Panc1 (cell line): Measurements from ENCODE around the gene CPLX3. TPM values are rescaled to one million over a fixed set of nuclear protein-coding genes. Genes with fewer than 3 reads are reported as not detected.

Experiments
- ATAC-seq: fragments of 200-7000 bp; cut with Tn5 transposase; 2 replicates; pipeline ENCODE4 v1.9.1; 2020; ENCODE audit warnings: mild to moderate bottlenecking, moderate library complexity
- BruUV-seq: library from RNA; stranded (reverse); fragments of 400-500 nt; replicated peaks from 2 replicates; lab custom pipeline; 2021; lab: Mats Ljungman, UMichigan
- CTCF ChIA-PET: fragments of 300-600 bp; sonication (Branson Sonifier 250); formaldehyde crosslinking; loops from one replicate; lab custom pipeline; 2022; ENCODE audit warnings: antibody characterized with exemption; lab: Charles Lee
- POLR2A ChIA-PET: fragments of 300-600 bp; sonication (Branson Sonifier 250); formaldehyde crosslinking; loops from one replicate; lab custom pipeline; 2022; ENCODE audit warnings: antibody characterized with exemption; lab: Charles Lee
- DNase-seq: peaks from one replicate; pipeline ENCODE4 v3.0.0-alpha.2; 2010; ENCODE audit warnings: low read depth, low spot score
- H3K27ac ChIP-seq: 2 replicates; pipeline ENCODE4 v1.5.1; 2011; ENCODE audit warnings: mild to moderate bottlenecking, low read length, inconsistent platforms
- H3K27me3 ChIP-seq: fragments of 200-500 bp; sonication (Bioruptor generic); 2 replicates; pipeline ENCODE4 v1.6.0; 2014; ENCODE audit warnings: low read length, inconsistent platforms; ENCODE audit not compliant: control insufficient read depth, insufficient read depth
- H3K36me3 ChIP-seq: fragments of 200-500 bp; sonication (Bioruptor generic); 2 replicates; pipeline ENCODE4 v1.5.1; 2014; ENCODE audit warnings: inconsistent platforms, mild to moderate bottlenecking, low read length, moderate library complexity; ENCODE audit not compliant: control insufficient read depth, insufficient read depth
- H3K4me1 ChIP-seq: 2 replicates; pipeline ENCODE4 v1.5.1; 2011; ENCODE audit warnings: inconsistent platforms, mild to moderate bottlenecking, low read length, moderate library complexity; ENCODE audit not compliant: control insufficient read depth, insufficient read depth
- H3K4me3 ChIP-seq, 2 experiments: 2 replicates each; pipeline ENCODE4 v1.5.1; 2011 to 2012; ENCODE audit warnings: low read depth in 2 of 2, low read length in 2 of 2, mild to moderate bottlenecking in 2 of 2, inconsistent platforms in 1 of 2, moderate library complexity in 1 of 2
- H3K9me3 ChIP-seq: fragments of 200-500 bp; sonication (Bioruptor generic); 2 replicates; pipeline ENCODE4 v1.5.1; 2014; ENCODE audit warnings: low read depth, mild to moderate bottlenecking, inconsistent platforms, low read length, moderate library complexity; ENCODE audit not compliant: control insufficient read depth, insufficient read depth
- CTCF ChIP-seq: fragments of 450-650 bp; IDR thresholded peaks from 2 replicates; pipeline ENCODE4 v1.5.1; 2017; ENCODE audit warnings: mild to moderate bottlenecking
- POLR2AphosphoS5 ChIP-seq: IDR thresholded peaks from 2 replicates; pipeline ENCODE4 v1.6.1; 2012; ENCODE audit warnings: mild to moderate bottlenecking, low read depth, low read length, moderate library complexity
- REST ChIP-seq, 2 experiments: IDR thresholded peaks; 2 replicates each; pipeline ENCODE4 v1.6.1; 2011 to 2012; ENCODE audit warnings: low read depth in 2 of 2, control low read depth in 1 of 2, low read length in 1 of 2, mild to moderate bottlenecking in 1 of 2, moderate library complexity in 1 of 2; ENCODE audit not compliant: insufficient read depth in 1 of 2
- SIN3A ChIP-seq: IDR thresholded peaks from 2 replicates; pipeline ENCODE4 v1.6.1; 2012; ENCODE audit warnings: low read depth, mild to moderate bottlenecking, low read length, moderate library complexity, borderline replicate concordance; ENCODE audit not compliant: insufficient read depth
- TCF7L2 ChIP-seq: IDR thresholded peaks from 2 replicates; pipeline ENCODE4 v1.6.1; 2011; ENCODE audit warnings: mild to moderate bottlenecking, low read depth, low read length, inconsistent platforms
- in situ Hi-C: cut with HindIII; loops from 2 replicates; pipeline ENCODE4 v1.10.0; 2016; ENCODE audit warnings: low sequenced_read_pairs, low pct_unique_long_range_greater_than_20kb
- intact Hi-C: fragments of 100-400 bp; cut with micrococcal nuclease; formaldehyde crosslinking; loops from one replicate; pipeline ENCODE4 v1.10.0; 2022; ENCODE audit not compliant: unreplicated experiment
- microRNA-seq: library from miRNA; unstranded; fragments of <30 nt; microRNA quantifications from one replicate; pipeline ENCODE4 v1.1.0, GENCODE V29; 2020; ENCODE audit not compliant: unreplicated experiment
- total RNA-seq: library from RNA; stranded (reverse); gene quantifications from one replicate; pipeline ENCODE4 v1.2.1, GENCODE V29; 2021; ENCODE audit not compliant: unreplicated experiment

The CPLX3 gene
- total RNA-seq, 1 experiment from 2014 or later: not detected

GRCh38 chr15:74878273-74878672 lies 51.8 kb downstream of the CPLX3 start:
- in situ Hi-C loops: no loop called here
- no TSS peak for BruUV-seq
- intact Hi-C loops: no loop called here
- Histone ChIP-seq H3K4me1 (no peaks in the 10 kb centered on the region), H3K27ac (no peak overlapping the region), H3K36me3 (no peaks in the 10 kb centered on the region), H3K27me3 (no peaks in the 10 kb centered on the region), H3K4me3 (no peak overlapping the region), H3K9me3 (no peaks in the 10 kb centered on the region)
- ChIA-PET CTCF (interaction anchor here (0.5 to 0.6 kb wide), 2 partner anchors 13 to 51 kb away, joined by 3 to 6 read pairs; no protein-coding TSS in a partner anchor), POLR2A (no interaction called here)
- no peak for TF ChIP-seq REST (IDR thresholded peaks at IDR 0.05; ENCODE audit: insufficient read depth in 1 of 2, low read depth in 2 of 2, low read length in 1 of 2)
- TF ChIP-seq CTCF: no peak
- no peak for TF ChIP-seq SIN3A
- no peak for TF ChIP-seq POLR2AphosphoS5
- TF ChIP-seq TCF7L2: no peak
- DNase-seq (no peak), ATAC-seq (no peak)

Small RNA genes within 50 kb of the gene (microRNA-seq; reads per million reads assigned to microRNA genes)
- gene MIR4513 (not detected), gene MIR6882 (3.5 reads per million, percentile 5 among the genes with 10 or more reads in this experiment)

Other genes with a start within 250 kb of the CPLX3 start
- gene CLK3, start 210.8 kb upstream of the CPLX3 start, total RNA-seq: 69.8 TPM
- gene EDC3, start 130.6 kb upstream of the CPLX3 start, total RNA-seq: 45.5 TPM
- 0.15 TPM for gene CYP1A1, start 101.1 kb upstream of the CPLX3 start, total RNA-seq
- gene CYP1A2, start 77.8 kb upstream of the CPLX3 start, total RNA-seq: not detected
- 81.4 TPM for gene CSK, start 44.5 kb upstream of the CPLX3 start, total RNA-seq
- gene LMAN1L, start 13.8 kb upstream of the CPLX3 start, total RNA-seq: not detected
- 73.3 TPM for gene ULK3, start 16.5 kb downstream of the CPLX3 start, total RNA-seq
- 121 TPM for gene SCAMP2, start 46.7 kb downstream of the CPLX3 start, total RNA-seq
- 45.8 TPM for gene MPI, start 63.4 kb downstream of the CPLX3 start, total RNA-seq
- gene FAM219B, start 80.2 kb downstream of the CPLX3 start, total RNA-seq: 68.6 TPM
- 353 TPM for gene COX5A, start 111.4 kb downstream of the CPLX3 start, total RNA-seq
- gene RPP25, start 130.1 kb downstream of the CPLX3 start, total RNA-seq: 40.1 TPM
- gene SCAMP5, start 168.9 kb downstream of the CPLX3 start, total RNA-seq: 11.2 TPM
- gene PPCDC, start 197.0 kb downstream of the CPLX3 start, total RNA-seq: 26.1 TPM